COLO668 (cell line): ENCODE measurements around the gene TPRX1.
"Not testable (repeated sequence)": the region's sequence is repeated elsewhere in the genome, so short reads cannot be mapped to it uniquely, and the experiment has no call there.

Experiments
- DNase-seq: peaks from one replicate; lab custom pipeline; 2025; ENCODE audit not compliant: unreplicated experiment; lab: John Stamatoyannopoulos, UW

Gene TPRX1

GRCh38 chr19:47804451-47804850 is at the start of gene TPRX1:
Gene TPRX1 (minus strand): TSS chr19:47804551. CDS start chr19:47804539, 12 bp downstream.
- not testable (repeated sequence) for DNase-seq

- no peak for DNase-seq
These were observed 48.7 kb upstream of the TPRX1 start for GRCh38 chr19:47853003-47853402.

GRCh38 chr19:47848823-47849473 is 44.6 kb upstream of the TPRX1 start:
- DNase-seq = no peak

- no peak for DNase-seq
These were observed 44.1 kb upstream of the TPRX1 start for GRCh38 chr19:47848425-47848822.

- DNase-seq = no peak
These were observed 38.6 kb upstream of the TPRX1 start for GRCh38 chr19:47842941-47843340.

- DNase-seq = no peak
These were observed 35.6 kb upstream of the TPRX1 start for GRCh38 chr19:47839913-47840312.

- no peak for DNase-seq
These were observed 35.1 kb upstream of the TPRX1 start for GRCh38 chr19:47839411-47839810.

- no peak for DNase-seq
These were observed 31.7 kb upstream of the TPRX1 start for GRCh38 chr19:47836038-47836437.

GRCh38 chr19:47832723-47833122 is 28.4 kb upstream of the TPRX1 start:
- DNase-seq = no peak

- no peak for DNase-seq
These were observed 22.4 kb upstream of the TPRX1 start for GRCh38 chr19:47826800-47827199.

GRCh38 chr19:47824396-47824795 is 20.0 kb upstream of the TPRX1 start:
- DNase-seq = no peak

GRCh38 chr19:47821460-47822020 is 17.2 kb upstream of the TPRX1 start, which contains the start of gene CRX:
Gene CRX (plus strand): TSS chr19:47821937. CDS start chr19:47834444, 12,507 bp downstream.
- DNase-seq = no peak

- DNase-seq = no peak
These were observed 16.1 kb upstream of the TPRX1 start for GRCh38 chr19:47820410-47820809.

GRCh38 chr19:47819858-47820257 is 15.5 kb upstream of the TPRX1 start:
- DNase-seq = no peak

GRCh38 chr19:47818221-47818620 is 13.9 kb upstream of the TPRX1 start:
- DNase-seq = not testable (repeated sequence)

- DNase-seq = not testable (repeated sequence)
These were observed 11.9 kb upstream of the TPRX1 start for GRCh38 chr19:47816270-47816669.

GRCh38 chr19:47813995-47814328 is 9.6 kb upstream of the TPRX1 start:
- DNase-seq = no peak

GRCh38 chr19:47813304-47813994 is 9.1 kb upstream of the TPRX1 start:
- peak; percentile 65 for DNase-seq

- DNase-seq = no peak
These were observed 2.1 kb upstream of the TPRX1 start for GRCh38 chr19:47806435-47806834.

- DNase-seq = no peak
These were observed 962 bp upstream of the TPRX1 start for GRCh38 chr19:47805313-47805712.

- not testable (repeated sequence) for DNase-seq
These were observed 680 bp downstream of the TPRX1 start for GRCh38 chr19:47803671-47804070.

GRCh38 chr19:47803148-47803547 is 1.2 kb downstream of the TPRX1 start:
- DNase-seq = not testable (repeated sequence)
